Lower leg skin (tissue), 3 donors: ENCODE measurements around the gene FBXW8.
A peak's percentile ranks its signal among the peaks of the same experiment; 100 is the strongest.

Experiments
- CTCF ChIP-seq, 3 donors: fragments of 450-650 bp; IDR thresholded peaks; one replicate each; pipeline ENCODE4 v1.5.1; 2016; ENCODE audit warnings: antibody characterized with exemption in 3 of 3, mild to moderate bottlenecking in 3 of 3, moderate library complexity in 2 of 3
- POLR2A ChIP-seq, 2 donors: fragments of 450-650 bp; IDR thresholded peaks; one replicate each; pipeline ENCODE4 v1.6.1; 2016 to 2017; ENCODE audit warnings: antibody characterized with exemption in 2 of 2, mild to moderate bottlenecking in 1 of 2, moderate library complexity in 1 of 2

- TF ChIP-seq POLR2A (IDR thresholded peaks at IDR 0.05) (no peak), CTCF (IDR thresholded peaks at IDR 0.05) (peak in 1 of 3 donors; percentile 77)
Observed at GRCh38 chr12:116916714-116917114, 6.0 kb downstream of the FBXW8 start.
